ENCODE measurements around the gene RNF220.

- TF ChIP-seq CTCF (IDR thresholded peaks at IDR 0.05; ENCODE audit: extremely low read depth in 1 of 2, insufficient read depth in 1 of 2, low read depth in 1 of 2, low read length in 2 of 2) (no peak), MAX (IDR thresholded peaks at IDR 0.05; ENCODE audit: insufficient read depth, insufficient read length) (no peak)
Observed at GRCh38 chr1:44368471-44369151, 36.4 kb upstream of the RNF220 start.
